GM18867 (cell line): ENCODE results near the gene TBC1D3L.
"Not testable (repeated sequence)": the region's sequence is repeated elsewhere in the genome, so short reads cannot be mapped to it uniquely, and the experiment has no call there.

Experiments
- ATAC-seq: cut with Tn5 transposase; IDR thresholded peaks from one replicate; pipeline ENCODE4 v1.9.1; 2021; ENCODE audit warnings: mild to moderate bottlenecking, moderate library complexity; ENCODE audit not compliant: unreplicated experiment

The TBC1D3L gene

GRCh38 chr17:37988960-37989359, at the start of gene TBC1D3L:
TSS of gene TBC1D3L (minus strand) at chr17:37989060. CDS start at chr17:37987520, 1,540 bp downstream.
- ATAC-seq = not testable (repeated sequence)

- not testable (repeated sequence) for ATAC-seq
These were observed 14.8 kb upstream of the TBC1D3L start, which contains the start of gene TBC1D3D for GRCh38 chr17:38003676-38004075. TSS of gene TBC1D3D (plus strand) at chr17:38003976. CDS start at chr17:38005561, 1,585 bp downstream.
